GM19468 (cell line): ENCODE data around the gene MYLK4.

Experiments
- ATAC-seq: cut with Tn5 transposase; IDR thresholded peaks from one replicate; pipeline ENCODE4 v1.9.1; 2021; ENCODE audit warnings: mild to moderate bottlenecking, moderate library complexity, moderate number of reproducible peaks; ENCODE audit not compliant: unreplicated experiment; ENCODE audit errors: extremely low read depth

MYLK4 gene

DNA sequence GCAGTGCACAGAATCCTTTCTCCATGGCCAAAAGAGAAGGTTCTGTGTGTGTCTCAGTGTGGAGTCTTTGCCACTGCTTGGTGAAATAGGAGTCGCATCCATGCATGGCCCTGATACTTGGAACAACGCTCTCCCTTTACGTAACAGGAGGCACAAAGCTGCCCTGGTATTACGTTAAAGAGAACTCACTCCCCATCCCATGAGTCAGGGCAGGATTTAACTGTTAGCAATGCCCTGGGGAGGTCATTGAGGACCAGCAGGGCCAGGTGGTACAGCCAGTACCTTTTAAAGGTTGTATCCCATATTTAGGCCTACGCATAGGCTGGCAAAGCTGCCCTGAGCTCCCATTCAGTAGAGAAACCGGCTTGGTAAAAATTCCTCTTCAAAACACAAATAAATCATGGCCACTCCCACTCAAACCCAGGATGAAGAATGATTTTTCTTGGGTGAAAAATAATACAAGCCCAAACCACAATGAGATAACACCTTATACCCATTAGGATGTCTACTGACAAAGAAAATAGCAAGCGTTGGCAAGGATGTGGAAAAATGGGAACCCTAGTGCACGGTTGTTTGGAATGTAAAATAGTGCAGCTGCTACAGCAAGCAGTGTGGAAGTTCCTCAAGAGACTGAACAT is 37.1 kb downstream of the MYLK4 start:
- no peak for ATAC-seq

DNA sequence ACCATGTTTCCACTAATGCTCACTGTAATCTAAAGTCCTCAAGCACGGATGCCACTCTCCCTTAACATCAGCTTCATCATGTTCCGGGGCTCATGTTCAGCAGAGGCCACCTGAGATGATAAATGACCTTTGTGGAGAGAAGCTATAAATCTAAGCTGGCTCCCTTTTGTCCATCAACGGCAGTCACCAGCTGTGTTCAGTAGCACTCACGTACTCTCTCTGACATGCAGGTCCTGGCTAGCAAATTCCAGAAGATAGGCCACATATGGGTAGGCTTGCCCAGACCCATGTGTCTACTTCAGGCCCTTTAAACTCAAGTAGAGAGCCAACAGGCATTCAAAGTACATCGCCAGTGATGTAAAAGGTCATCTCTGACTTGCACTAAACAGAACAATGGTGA is 38.6 kb downstream of the MYLK4 start:
- ATAC-seq: no peak

DNA sequence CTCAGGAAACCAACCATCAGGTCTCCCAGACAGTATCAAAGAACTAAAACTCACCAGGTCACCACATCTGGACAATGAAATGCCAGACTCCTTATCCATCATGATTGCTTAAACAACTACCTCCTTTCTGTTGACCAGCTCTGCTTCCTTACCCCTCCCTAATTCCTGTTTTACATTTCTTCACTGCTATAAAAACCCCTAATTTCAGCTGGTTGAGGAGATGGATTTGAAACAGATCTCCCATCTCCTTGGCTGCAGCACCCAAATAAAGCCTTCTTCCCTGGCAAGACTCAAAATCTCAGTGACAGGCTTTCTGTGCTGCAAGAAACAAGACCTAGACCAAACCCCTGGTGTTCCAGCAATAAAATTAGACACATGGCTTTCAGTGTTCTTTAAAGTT is 40.3 kb downstream of the MYLK4 start:
- ATAC-seq: no peak

DNA sequence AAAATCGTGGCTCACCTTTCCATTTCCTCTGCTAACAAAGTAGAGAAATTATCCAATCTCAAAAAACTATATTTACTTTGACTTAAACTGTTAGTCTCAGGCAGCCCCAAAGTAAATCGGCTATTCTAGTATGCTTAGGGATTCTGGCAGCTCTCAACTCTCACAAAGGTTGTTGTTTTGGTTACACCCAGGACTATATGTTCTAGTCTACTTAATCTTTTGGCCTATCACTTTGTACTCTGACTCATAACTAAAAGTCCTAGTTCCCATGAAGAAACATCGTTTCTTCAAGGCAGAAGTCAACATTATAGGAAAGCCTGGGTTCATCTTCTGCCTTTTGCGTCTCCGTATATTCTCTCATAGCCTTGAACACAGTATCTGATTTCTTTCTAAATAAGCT is 42.3 kb downstream of the MYLK4 start:
- ATAC-seq: no peak

DNA sequence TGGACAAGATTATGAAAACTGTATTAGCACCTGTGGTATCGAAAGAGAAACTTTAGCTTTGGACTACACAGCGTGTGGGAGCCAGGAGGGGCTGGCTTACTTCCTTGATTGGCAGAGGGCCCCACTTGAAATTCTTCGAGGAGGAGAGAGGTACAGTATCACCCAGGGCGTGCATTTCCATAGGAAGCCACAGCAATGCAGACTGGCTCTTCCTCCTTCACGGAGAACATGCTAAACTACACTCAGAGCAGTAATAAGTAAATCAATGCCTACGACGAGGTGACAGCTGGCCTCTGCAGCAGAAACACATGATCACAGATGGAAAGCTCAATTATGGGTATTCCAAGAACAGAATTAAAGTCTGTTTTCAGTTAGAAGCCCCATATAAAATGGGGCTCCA is 44.2 kb downstream of the MYLK4 start:
- ATAC-seq: no peak

DNA sequence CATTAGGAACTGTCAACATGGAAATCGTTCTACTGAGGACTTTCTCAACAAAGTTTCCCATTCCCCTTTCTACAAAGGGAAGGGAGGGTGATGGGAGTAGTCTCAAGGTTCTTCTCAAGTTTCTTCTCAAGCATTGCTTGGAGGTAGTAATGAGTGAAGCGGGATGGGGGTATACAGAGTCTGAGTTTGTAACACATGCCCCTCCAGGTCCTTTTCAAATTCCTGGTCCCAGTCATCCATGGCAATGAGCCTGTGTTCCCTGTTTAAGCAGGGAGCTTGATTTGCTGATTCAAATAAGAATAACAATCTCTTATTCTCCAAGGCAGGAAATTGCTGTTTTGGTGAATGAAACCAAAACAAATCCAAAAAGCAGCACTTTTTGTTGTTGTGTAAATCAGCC is 45.5 kb downstream of the MYLK4 start:
- ATAC-seq: no peak

DNA sequence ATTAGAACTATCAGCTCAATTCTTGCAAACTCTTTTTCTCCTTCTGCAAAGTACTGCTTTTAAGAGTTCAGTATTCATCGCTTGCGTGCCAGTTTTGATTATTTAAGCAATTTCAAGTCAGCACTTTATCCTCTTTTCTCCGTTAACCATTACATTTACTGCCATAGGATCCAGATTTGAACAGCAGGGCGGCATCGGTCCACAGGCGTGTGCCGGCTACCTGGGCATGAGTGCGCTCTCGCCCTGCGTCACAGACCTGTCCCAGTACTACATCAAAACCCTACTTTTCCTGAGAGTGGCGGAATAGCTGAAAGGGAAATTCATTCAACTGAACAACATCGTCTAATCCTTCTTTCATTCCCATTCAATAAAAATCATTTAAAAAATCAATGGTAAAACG is 53.4 kb downstream of the MYLK4 start:
- ATAC-seq: no peak

DNA sequence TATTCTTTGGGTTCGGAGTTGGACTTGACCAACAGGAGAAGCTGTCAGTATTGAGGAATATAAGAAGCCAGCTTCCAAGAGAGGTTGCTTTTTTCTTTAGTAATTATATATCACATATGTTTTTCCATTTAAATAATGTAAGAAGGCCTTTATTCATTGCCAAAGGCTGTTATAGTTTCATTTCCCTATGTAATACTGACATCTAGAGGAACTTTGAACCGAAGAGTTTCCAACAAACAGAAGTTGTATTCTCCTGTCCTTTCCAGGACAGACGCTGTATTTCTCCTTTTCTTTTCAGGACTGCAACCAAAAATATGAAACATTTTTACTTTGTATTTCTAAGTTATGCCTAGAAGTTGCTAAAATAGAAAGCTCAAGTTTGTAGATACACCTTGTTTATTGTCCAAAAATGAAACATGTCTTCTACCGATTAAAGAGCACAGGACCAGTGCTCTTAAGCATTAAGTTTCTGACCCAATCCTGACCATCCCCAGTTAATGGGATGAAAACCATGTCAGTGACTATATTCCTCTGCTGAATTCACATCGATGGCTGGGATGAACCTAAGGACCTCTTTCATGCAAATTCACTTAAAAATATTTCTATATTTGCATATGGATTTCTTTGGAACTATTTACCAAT is 55.1 kb downstream of the MYLK4 start:
- no peak for ATAC-seq

DNA sequence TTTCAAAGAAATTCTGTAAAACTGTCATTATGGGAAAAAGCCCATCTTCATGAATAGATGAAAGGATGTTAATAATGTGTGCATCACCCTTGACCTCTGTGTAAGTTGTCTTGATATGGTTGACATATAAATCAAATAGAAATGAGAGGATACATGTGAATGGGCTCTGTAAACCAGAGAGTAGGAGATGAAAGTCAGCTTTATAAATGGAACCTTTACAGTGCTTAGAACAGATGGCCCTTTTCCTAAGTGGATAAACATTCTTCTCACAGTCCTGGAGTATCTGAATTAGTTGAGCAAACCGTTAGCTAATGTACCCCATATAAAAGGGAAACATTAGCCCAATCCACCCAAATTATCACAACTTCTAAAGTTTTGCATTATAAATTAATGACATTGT is 57.5 kb downstream of the MYLK4 start:
- no peak for ATAC-seq

DNA sequence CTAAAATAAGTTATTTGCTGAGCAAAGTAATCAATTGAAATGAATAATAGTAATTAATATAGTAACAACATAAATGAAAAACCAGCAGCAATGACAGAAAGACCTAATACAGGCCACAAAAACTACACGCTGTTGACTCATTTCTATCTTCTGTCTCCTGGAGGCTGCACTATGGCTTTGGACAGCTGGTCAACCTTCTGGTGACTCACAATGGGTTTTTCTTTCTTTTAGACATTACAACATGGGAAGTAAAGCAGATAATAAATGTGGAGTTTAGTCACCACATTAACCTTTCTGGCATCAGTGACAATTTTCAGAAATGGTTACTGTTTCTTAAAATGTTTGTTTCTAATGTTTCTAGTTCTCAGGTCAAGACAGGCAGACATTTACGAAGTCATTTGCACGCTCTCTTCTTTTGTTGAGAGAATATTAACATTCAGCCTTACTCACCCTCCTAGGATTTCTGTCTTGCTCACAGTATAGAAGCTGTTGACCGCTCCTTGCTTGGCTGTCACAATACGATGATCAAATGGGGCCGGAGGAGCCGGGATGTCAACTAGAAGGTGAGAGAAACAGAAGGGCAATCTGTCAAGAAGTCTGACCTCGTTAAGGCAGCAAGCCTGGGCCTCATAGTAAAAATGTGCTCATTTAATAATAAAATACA is 62.2 kb downstream of the MYLK4 start:
- ATAC-seq: no peak

DNA sequence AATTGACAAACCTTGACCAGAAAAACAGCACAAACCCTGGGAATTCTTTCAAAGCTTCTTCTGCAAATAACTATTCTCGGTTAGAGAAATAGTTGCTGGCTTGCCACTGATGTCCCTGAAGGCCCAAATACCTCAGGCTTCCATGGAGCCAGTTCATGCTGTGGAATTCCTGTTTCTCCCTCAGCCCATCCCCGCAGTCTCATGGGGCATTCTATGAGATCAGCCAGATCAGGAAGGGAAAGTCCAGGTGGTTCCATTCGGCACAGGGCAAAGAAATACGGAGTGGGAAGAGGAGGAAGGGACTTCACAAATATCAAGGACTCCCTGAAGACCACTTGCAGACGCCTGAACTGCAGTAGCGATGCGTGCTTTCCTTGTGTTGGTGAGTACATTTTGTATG is 63.3 kb downstream of the MYLK4 start:
- ATAC-seq: no peak

DNA sequence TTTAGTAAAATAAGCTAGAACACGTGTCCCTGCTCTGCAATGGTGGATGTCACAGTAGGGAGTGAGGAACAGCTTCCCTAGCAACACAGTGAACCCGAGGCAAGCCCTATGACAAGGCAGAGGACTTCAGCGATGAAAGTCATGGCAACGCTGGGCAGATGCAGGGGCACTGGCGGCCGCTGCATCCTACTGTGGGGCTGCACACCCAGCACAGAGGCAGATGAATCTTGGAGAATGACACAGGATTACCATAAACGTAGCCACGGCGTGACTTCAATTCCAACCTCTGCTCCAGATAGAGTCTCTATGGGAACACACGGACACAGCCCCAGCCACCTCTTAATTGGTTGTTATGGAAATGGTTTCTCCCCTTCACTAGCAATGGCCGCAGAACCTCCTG is 64.2 kb downstream of the MYLK4 start:
- no peak for ATAC-seq

DNA sequence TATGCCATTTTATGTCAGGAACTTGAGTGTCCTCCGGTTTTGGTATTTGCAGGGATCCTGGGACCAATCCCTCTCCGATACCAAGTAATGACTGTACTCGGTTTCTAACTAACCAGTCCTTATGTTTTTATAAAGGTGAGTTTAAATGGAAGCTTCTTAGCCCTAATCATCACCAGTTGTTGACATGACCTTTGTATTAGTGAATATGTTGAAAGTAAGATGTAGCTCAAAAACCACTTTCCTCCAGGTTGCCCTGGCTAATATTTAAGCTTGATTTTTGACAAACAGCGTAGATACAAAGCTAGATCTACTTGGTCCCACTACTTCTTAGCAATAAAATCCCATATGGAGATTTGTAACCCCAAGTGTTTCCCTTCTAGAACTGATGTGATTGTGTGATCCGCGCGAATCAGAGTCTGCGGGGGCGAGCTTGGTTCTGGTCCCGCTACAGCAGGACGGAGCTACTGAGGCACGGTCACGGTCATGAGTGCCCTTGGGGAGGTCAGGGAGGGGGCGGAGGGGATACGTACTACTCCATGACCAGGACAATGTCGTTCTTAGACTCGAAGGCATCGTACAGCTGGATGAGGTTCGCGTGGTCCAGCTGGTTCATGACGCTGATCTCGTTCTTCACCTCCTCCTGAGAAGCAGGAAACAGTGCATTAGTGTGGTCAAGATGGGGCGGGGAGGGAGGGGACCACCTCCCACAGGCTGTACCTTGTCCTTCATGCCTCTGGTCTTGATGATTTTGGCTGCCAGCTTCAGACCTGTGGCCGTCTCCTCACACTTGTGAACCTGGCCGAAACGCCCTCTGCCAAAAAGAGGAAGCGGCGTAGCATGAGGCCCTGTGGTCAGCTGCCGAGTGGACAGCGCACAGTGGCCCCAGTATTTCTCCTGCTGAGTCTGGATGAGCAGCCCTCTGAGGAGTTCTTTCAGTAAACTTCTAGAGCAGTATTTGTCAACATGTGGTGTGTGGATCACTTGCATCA is 65.7 kb downstream of the MYLK4 start:
- no peak for ATAC-seq

DNA sequence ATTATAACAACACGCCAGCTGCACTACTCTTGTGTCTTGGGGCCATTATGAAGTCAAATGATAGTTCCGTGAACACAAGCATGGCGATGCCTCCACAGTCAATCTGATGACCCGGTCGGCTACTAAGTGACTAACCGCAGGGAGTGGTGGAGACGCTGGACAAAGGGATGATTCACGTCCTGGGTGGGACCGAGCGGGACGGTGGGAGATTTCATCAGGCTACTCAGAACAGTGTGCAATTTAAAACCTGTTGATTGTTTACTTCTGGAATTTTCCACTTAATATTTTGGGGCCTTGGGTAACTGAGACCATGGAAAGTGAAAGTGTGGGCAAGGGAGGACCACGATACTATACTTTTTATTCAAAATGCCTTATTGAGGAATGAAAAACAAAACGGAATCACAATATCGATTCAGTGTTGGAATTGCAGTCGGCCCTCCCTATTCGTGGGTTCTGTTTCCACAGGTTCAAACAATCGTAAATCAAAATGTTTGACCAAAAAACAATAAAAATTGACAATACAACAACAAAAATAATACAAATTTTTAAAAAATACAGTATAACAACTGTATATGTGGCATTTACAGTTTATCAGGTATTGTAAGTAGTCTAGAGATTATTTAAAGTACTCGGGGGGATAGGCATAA is 66.5 kb downstream of the MYLK4 start:
- ATAC-seq: no peak

DNA sequence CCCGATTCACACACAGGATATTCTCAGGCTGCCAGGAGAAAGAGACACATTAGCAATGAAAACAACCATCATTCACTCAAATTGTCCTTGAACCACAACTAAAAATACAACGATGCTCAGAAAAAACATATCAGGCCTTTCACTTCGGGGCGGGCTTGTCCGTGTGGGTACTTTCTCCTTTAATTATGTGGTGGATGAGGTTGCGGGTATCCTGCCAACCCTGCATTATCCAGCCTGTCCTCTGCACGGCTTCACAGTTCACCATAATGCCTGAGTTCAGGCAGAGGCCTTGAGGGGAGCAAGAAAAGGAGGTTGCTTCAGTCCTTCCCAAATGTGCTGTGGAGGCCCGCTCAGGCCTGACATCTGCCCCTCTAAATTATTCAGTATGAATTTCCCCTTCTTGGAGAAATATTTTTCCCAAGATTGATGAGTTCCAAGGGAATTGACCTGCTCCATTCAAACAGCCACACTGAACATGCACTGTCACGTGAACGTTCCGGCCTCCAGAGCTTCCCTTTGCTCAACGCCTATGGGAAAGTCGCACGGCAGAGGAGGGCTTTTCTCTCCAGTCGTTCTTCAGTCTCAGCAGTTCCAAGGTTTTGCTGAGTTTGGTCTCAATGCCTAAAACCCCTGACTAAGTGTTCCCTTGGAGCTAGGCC is 70.3 kb downstream of the MYLK4 start:
- no peak for ATAC-seq

DNA sequence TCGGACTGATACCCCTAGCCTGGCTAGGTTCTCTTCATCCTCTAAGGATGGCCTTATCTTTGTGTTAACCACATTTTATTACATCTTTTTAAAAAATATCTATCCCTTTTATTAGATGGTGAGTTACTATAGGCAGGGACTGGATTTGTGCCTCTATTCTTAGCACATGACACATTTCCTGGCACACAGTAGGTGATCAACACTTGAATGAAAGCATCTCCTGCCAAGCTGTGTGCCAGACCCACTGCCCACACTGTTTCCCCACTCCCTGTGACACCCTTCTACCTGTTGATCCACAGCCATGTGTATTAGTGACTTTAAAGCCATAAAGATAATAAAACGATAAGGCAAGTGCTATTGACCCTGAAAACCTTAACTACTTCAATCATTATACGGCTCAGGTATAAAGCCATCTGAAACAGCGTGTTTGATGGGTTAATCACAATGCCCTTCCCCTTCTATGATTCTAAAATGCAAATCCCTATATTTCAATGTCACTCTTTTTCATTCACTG is 73.6 kb downstream of the MYLK4 start:
- ATAC-seq: no peak

DNA sequence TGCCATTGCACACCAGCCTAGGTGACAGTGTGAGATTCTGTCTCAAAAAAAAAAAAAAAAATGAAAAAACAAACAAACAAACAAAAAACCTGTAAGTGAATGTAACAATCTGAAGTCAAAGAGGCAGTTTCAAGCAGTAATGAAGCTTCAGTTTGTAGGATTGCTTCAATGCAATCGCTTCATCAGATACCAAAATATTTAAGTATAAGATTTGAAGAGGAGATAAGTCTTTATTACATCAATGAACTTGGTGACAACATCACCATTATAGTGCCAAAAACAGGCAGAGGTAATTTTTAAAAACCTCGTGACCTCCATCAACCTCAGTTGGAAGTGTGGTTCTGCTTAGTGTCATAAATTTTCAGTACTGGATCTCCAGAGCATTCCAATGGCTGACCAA is 74.7 kb downstream of the MYLK4 start:
- no peak for ATAC-seq

DNA sequence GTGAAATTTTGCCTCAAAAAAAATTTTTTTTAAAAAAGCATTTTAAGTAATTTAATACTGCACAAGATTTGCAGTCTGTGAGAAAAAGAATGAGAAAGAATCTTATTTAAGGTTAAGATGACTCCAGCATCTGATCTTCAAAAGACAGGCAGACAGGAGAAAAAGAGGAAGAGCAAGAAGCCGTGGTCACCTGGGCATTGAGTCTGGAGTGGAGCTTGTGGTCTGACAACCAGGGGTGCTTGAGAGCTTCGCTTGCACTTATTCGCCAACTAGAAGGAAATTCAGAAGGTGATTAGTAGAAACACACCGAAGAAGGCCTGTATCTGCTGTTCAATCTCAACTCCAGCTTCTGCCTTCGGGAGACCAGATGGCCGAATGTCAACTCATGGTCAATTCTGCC is 75.9 kb downstream of the MYLK4 start:
- ATAC-seq: no peak

DNA sequence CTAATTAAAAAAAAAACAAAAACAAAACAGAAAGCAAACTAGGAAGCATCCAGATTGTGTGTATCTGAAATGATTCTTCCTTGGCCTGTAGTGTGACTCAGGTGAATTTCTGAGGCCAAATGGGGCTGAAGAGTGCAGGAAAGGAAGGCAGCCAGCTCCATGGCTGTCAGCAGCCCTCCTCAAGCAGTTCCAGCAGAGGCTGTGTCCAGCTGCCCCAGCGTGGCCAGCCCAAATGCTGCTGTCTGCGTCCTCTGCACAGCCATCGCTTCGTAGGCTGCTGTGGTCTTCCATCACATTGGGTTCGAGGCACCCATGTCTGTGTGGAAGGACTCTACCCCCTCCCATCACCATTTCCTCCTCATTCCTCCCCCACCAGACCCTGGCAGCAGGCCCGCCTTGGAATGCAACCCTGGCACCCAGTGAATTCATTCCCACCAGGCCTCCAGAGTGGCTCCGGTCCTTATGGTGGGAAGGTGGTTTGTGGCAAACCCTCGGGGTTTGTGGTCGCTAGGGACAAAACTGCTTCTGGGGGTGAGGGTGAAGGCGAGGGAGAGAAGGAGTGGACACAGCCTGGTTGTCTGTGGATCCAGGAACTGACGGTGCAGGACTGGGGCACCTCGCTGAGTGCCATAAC is 81.5 kb downstream of the MYLK4 start:
- ATAC-seq: no peak
